GM10248 (cell line): ENCODE measurements around the gene METTL6.
A peak's percentile ranks its signal among the peaks of the same experiment; 100 is the strongest.
"Not testable (repeated sequence)": the region's sequence is repeated elsewhere in the genome, so short reads cannot be mapped to it uniquely, and the experiment has no call there.

Experiments
- CTCF ChIA-PET: fragments of 300-600 bp; sonication (Branson Sonifier 250); formaldehyde crosslinking; extraction: SDS; loops from one replicate; lab custom pipeline; 2021; ENCODE audit warnings: antibody characterized with exemption; lab: Yijun Ruan, JAX
- POLR2A ChIA-PET: fragments of 350-650 bp; sonication (Branson Sonifier 250); formaldehyde crosslinking; extraction: SDS; loops from one replicate; lab custom pipeline; 2020; ENCODE audit warnings: antibody characterized with exemption; lab: Yijun Ruan, JAX
- DNase-seq: peaks from one replicate; pipeline ENCODE4 v3.0.0; 2012; ENCODE audit errors: extremely low spot score
- TF ChIP-seq, protein P1 (sequence below): IDR thresholded peaks from 2 replicates; pipeline ENCODE4 v1.5.1; 2012; ENCODE audit warnings: mild to moderate bottlenecking, low read depth; ENCODE audit errors: extremely low read depth, missing control alignments, control extremely low read depth

METTL6 gene

GRCh38 chr3:15403495-15403894 is 23.8 kb downstream of the METTL6 start:
- POLR2A ChIA-PET: no interaction called here
- TF ChIP-seq, protein P1, sequence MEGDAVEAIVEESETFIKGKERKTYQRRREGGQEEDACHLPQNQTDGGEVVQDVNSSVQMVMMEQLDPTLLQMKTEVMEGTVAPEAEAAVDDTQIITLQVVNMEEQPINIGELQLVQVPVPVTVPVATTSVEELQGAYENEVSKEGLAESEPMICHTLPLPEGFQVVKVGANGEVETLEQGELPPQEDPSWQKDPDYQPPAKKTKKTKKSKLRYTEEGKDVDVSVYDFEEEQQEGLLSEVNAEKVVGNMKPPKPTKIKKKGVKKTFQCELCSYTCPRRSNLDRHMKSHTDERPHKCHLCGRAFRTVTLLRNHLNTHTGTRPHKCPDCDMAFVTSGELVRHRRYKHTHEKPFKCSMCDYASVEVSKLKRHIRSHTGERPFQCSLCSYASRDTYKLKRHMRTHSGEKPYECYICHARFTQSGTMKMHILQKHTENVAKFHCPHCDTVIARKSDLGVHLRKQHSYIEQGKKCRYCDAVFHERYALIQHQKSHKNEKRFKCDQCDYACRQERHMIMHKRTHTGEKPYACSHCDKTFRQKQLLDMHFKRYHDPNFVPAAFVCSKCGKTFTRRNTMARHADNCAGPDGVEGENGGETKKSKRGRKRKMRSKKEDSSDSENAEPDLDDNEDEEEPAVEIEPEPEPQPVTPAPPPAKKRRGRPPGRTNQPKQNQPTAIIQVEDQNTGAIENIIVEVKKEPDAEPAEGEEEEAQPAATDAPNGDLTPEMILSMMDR: no peak
- DNase-seq: no peak
- CTCF ChIA-PET: interaction anchor here (0.8 to 3.4 kb wide), 6 partner anchors 13 to 136 kb away, joined by 3 to 151 read pairs (median 4); no protein-coding TSS in a partner anchor

DNA sequence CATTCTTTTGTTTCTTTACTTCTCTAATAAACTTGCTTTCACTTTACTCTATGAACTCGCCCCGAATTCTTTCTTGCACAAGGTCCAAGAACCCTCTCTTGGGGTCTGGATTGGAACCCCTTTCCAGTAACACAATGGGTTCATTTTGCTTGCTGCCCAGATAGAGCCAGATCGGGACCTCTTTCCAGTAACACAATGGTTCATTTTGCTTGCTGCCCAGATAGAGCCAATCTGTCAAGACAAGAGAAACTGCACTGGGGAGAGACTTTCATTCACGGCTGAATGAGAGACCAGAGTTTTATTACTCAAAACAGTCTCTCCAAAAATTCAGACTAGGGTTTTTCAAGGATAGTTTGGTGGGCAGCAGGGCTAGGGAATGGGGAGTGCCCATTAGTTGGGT is 25.4 kb downstream of the METTL6 start:
- ChIA-PET POLR2A (no interaction called here), CTCF (interaction anchor here (1.3 to 1.4 kb wide), 2 partner anchors 17 to 40 kb away, joined by 3 to 6 read pairs; no protein-coding TSS in a partner anchor)
- TF ChIP-seq, protein P1: no peak
- DNase-seq: no peak

DNA sequence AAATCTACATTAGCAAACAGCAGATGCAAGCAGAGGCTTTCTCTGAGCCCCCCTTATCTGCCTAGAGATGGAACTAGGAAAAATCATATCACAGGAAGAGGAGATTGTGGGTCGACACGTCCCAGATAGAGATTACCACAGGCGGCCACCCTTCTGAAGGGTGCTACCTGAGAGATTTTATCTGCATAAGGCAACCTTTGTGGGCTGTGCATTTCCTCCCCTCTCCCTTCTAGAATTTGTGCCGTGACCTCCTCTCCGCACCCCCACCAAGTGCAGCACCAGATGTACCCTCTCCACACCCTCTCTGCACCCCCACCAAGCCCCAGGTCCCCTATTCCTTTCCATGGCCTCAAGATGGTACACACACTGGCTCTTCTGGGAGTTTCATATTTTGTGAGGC is 27.4 kb downstream of the METTL6 start:
- ChIA-PET CTCF (interaction anchor here (1.0 to 2.1 kb wide), 11 partner anchors 10 to 293 kb away, joined by 3 to 8 read pairs (median 4); no protein-coding TSS in a partner anchor), POLR2A (no interaction called here)
- TF ChIP-seq, protein P1: no peak
- DNase-seq: no peak

DNA sequence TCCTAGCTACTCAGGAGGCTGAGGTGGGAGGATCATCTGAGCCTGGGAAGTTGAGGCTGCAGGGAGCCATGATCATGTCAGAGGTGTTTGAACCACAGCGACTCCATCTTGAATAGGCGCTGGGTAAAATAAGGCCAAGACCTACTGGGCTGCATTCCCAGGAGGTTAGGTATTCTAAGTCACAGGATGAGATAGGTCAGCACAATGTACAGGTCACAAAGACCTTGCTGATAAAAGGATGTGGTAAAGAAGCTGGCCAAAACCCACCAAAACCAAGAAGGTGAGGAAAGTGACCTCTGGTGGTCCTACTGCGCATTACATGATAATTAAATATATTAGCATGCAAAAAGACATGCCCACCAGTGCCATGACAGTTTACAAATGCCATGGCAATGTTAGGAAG is 28.6 kb downstream of the METTL6 start:
- TF ChIP-seq, protein P1: peak; percentile 28
- POLR2A ChIA-PET, DNase-seq: not testable (repeated sequence)
- CTCF ChIA-PET: interaction anchor here (0.6 to 2.6 kb wide), 8 partner anchors 53 to 198 kb away, joined by 3 to 21 read pairs (median 4); partner anchors contain the start of gene SH3BP5

DNA sequence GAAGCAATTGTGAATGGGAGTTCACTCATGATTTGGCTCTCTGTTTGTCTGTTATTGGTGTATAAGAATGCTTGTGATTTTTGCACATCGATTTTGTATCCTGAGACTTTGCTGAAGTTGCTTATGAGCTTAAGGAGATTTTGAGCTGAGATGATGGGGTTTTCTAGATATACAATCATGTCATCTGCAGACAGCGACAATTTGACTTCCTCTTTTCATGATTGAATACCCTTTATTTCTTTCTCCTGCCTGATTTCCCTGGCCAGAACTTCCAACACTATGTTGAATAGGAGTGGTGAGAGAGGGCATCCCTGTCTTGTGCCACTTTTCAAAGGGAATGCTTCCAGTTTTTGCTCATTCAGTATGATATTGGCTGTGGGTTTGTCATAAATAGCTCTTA is 34.1 kb downstream of the METTL6 start:
- CTCF ChIA-PET: interaction anchor here (1.1 kb wide), 1 partner anchor 125 kb away, joined by 3 read pairs; no protein-coding TSS in a partner anchor
- POLR2A ChIA-PET, DNase-seq: not testable (repeated sequence)

- ChIA-PET POLR2A (no interaction called here), CTCF (interaction anchor here (1.1 to 1.5 kb wide), 2 partner anchors 12 to 13 kb away, joined by 3 to 4 read pairs; no protein-coding TSS in a partner anchor)
- TF ChIP-seq, protein P1: no peak
- no peak for DNase-seq
Observed at GRCh38 chr3:15391007-15391406, 36.3 kb downstream of the METTL6 start.

- CTCF ChIA-PET: interaction anchor here (1.0 to 3.4 kb wide), 5 partner anchors 10 to 29 kb away, joined by 3 to 25 read pairs (median 3); no protein-coding TSS in a partner anchor
- DNase-seq: no peak
- POLR2A ChIA-PET: no interaction called here
- TF ChIP-seq, protein P1: no peak
Observed at GRCh38 chr3:15390460-15390859, 36.9 kb downstream of the METTL6 start.

GRCh38 chr3:15388335-15388734 is 39.0 kb downstream of the METTL6 start:
- POLR2A ChIA-PET: not testable (repeated sequence)
- CTCF ChIA-PET: interaction anchor here (1.2 to 3.4 kb wide), 4 partner anchors 13 to 121 kb away, joined by 4 to 25 read pairs (median 9); no protein-coding TSS in a partner anchor

More at GRCh38 chr3:15388335-15388734, 39.0 kb downstream of the METTL6 start:
- not testable (repeated sequence) for DNase-seq
